GM18907 (cell line): Measurements from ENCODE around the gene CTAGE6.
A peak's percentile ranks its signal among the peaks of the same experiment; 100 is the strongest.
"Not testable (repeated sequence)": the region's sequence is repeated elsewhere in the genome, so short reads cannot be mapped to it uniquely, and the experiment has no call there.

Experiments
- ATAC-seq: cut with Tn5 transposase; IDR thresholded peaks from one replicate; pipeline ENCODE4 v1.9.1; 2021; ENCODE audit warnings: mild to moderate bottlenecking, moderate library complexity; ENCODE audit not compliant: unreplicated experiment

The CTAGE6 gene

DNA sequence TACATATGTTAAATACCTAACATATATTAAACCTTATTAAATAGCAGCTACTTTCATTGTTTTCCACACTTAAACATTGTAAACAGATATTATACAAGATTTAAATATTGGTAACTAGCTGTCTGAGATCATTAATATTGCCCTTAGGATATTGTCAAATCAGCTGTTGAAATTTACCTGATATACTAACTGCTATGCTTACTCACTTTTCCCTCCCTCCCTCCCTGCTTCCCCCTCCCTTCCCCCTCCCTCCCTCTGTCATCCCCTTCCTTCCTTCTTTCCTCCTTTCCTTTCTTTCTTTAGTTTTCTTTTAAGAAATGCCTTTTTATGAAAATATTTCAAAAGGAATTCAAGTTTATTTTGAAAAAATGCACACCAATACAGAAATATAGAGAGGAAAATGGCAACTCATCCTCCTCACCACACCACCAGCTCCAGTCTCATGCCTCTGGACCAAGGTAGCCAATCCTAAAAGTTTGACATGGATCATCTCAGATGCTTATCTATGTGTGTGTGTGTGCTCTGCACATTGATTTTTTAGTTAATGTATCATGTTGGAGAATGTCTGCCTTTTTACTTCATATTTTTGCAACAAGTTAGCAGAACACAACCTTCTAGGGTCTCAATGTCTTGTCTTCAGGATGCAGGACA, 41.8 kb downstream of the CTAGE6 start:
- ATAC-seq = not testable (repeated sequence)

DNA sequence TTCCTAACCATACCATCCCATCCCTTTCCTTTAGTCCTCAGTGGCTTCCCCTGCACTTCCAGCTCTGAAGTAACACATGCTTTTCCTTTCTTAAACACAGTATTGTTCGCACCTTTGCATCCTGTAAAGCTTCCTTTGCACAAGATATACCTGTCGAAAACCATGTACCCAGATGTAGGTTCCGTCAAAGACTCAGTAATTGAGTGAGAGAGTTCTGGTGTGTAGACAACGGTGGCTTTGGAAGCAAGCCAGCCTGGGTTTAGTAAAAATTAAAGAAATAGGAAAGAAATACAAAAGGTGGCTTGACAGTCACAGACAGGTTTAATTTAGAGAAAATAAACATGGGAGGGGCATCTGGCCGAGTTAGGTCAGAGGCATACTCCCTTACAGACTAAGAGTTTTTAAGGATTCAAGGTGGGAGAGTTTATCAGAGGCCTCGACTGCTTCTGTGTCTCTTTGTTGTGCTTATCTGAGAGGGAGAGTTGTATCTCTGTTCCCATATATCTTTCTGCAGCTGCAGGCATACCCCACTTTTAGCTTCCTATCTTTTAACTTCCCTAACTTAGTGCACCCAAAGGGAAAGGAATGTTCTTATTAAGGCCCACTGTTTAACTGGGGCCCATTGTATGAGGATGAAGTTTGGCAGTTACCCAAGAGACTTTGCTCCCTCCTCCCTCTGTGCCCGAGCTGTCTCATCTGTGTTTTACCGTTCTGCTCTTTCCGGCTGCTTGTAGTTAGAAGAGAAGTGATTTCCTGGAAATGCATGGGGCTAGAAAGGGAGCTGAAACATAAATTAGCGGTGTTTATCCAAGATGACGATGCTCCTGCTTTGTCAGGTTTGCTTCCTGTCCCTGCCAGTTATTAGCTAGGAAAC, 42.7 kb downstream of the CTAGE6 start:
- peak; percentile 59 for ATAC-seq

DNA sequence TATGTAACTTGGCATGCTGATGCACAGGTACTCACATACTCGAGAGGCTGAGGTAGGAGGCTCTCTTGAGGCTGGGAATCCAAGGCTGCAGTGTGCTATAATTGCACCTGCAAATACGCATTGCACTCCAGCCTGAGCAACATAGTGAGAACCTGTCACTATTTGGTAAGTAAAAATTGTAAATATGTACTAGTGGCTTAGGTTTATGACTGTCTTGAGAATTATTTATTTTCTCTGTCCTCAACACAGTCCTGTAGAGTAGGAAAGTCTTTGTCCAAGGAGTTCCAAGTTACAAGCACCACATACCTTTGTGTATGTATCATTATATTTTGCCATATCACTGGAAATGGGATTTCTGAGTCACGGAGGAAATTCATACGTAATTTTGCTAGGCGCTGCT, 45.1 kb downstream of the CTAGE6 start:
- not testable (repeated sequence) for ATAC-seq

DNA sequence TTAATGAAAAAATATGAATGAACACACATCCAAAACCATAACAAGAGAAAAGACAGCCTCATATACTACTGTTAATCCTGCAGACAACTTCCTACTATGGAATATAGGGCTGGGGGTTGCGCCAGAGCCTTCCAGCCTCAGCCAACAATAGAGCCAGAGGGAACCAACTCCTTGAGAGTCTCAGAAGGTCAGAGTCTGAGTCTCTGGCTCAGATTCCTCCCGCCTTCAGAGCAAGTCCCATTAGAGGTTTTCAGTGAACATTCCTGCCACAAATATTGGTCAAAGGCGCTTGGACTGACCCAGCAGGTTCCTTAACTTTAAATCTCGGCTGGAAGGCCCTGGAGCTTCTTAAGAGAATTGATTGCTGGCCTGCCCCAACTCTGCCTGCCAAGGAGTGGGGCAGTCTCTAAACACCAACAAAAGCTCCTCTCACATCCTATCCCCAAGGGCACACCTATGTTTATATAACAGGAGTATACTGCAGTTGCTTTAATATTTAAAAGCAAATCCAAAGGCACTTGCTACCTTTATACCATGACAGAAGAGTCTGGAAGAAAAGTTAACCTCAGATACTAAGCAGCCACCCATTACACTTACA, 45.7 kb downstream of the CTAGE6 start:
- not testable (repeated sequence) for ATAC-seq

DNA sequence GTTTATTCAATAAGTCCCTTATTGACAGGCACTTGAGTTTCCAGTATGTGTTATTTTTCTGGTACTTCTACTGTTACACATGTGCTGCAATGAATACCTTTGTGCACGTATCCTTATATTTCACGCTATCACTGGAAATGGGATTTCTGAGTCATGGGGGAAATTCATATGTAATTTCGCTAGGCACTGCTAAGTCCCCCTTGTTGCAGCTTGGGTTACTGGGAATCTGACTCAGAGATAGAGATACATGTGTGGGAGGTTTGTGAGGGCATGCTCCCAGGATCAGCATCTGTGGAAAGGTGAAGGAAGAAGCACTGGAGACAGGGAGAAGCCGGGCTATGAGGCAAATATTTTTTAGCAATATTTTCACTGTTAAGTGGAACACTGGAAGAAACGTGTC, 47.6 kb downstream of the CTAGE6 start:
- ATAC-seq = not testable (repeated sequence)
